ENCODE results near the gene BCAS1.

BCAS1 gene

DNA sequence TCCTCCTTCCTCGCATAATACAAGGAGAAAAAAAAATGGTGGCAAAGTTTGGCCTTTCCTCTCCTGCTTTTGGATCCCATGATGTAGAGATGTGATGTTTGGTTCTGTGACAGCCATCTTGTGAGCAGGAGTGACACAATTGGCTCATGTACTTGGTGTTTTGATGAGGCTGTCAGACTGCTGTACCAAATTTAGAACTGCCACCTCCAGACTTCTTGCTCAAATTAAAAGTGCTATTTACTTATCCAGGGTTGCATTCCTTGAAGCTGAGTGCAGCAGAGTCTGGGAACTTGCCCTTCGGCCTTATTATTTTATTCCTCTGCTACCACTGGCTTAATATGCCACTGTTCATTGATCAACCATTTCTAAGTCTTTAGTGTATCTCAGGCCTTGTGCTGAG, 21.9 kb downstream of the BCAS1 start:
- DNase-seq (ENCODE audit: low read depth) = no peak

GRCh38 chr20:54047720-54048119, 22.7 kb downstream of the BCAS1 start:
- no peak for DNase-seq (ENCODE audit: low read depth)

DNA sequence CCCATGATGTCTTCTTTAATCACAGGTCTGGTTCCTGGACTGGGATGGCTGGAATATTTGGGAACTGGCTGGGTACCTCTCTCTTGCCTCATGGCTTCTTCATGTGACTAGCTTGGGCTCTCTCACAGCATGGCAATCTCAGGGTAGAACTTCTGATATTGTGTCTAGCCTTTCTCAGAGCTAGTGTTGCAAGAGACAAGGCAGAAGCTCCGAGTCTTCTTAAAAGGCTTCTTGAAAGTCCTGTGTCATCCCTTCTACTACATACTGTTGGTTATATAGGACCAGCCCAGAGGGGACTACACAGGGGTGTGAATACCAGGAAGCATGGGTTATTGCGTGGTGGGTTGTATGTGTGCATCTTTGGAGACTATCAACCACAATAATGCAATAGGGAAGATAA, 23.3 kb downstream of the BCAS1 start:
- no peak for DNase-seq (ENCODE audit: low read depth)

DNA sequence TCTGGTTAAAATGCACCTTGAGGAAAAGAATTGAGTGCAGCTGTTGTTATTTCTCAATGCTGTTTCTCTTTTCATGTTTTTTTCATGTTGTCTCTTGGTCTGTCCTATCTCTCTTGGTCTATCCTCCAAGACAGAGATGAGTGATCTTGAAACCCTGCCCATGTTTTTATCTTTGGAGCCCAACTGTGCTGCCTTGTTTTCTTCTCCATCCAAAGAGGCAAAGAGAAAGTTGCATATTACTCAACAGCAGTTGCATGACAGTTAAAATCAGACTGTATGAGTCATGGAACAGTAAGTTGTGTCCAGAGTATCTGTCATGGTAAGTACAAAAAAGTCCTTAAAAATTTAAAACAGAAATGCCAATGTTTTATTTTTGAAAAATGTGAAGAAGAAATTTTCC, 26.2 kb downstream of the BCAS1 start:
- DNase-seq (ENCODE audit: low read depth) = no peak

GRCh38 chr20:54043076-54043967, 27.1 kb downstream of the BCAS1 start:
- no peak for DNase-seq (ENCODE audit: low read depth)

GRCh38 chr20:54042021-54042420, 28.4 kb downstream of the BCAS1 start:
- DNase-seq (ENCODE audit: low read depth) = no peak

GRCh38 chr20:54041336-54041735, 29.1 kb downstream of the BCAS1 start:
- no peak for DNase-seq (ENCODE audit: low read depth)

GRCh38 chr20:54040531-54040930, 29.9 kb downstream of the BCAS1 start:
- DNase-seq (ENCODE audit: low read depth) = no peak

GRCh38 chr20:54038961-54039360, 31.4 kb downstream of the BCAS1 start:
- no peak for DNase-seq (ENCODE audit: low read depth)

GRCh38 chr20:54037525-54037924, 32.9 kb downstream of the BCAS1 start:
- DNase-seq (ENCODE audit: low read depth) = no peak

GRCh38 chr20:54029643-54030042, 40.8 kb downstream of the BCAS1 start:
- DNase-seq (ENCODE audit: low read depth) = no peak

GRCh38 chr20:54029176-54029575, 41.2 kb downstream of the BCAS1 start:
- DNase-seq (ENCODE audit: low read depth) = no peak

DNA sequence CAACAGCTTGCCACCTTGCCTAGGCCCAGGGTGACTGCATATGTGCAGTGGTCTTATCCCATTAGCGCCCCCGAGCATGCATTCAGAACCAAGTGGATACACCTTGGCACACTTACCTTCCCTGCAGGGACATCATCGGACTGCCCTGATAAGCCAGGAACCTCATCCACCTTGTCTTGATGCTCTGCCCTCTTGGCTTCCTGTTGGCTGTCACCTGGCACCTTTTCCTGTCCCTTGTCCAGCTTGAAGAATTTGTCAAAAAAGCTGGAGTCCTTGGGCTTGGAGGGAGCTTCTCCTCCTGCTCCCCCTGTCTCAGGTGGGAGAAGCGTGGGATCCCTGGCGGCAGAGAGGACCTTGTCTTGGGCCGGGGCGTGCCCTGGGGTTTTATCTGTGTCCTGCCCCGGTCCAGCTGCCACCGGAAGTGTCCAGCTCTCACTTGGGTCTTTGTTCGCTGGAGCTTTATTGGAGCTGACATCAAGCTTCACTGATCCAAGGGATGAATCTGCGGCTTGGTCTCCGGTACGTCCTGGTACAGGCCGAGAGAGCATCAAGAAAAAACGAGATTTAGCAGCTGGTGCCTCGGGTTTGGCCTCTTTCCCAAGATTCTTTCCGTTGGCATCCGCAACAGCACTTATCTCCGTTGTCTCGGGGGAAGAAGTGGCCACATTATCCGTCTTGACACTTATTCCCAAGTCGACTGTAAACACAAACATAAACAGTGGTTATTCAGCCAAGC, 42.0 kb downstream of the BCAS1 start:
- no peak for DNase-seq (ENCODE audit: low read depth)

DNA sequence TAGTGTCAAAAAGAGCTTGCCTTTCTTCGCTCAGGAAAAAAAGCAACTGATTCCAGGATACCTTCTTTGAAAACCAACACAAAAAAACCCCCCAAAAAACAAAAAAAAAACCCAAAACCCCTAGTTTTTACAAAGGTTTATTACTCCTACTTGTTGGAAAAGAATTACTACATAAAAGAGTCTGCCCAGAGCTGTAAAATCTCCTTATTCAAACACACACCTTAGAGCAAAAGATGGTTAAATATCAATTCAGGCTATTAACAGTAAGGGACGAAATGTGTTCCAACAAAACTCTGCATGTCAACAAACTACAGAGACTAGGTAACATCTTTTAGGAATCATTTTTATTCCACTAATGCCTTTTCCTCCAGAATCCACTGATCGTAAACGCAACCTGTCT, 42.7 kb downstream of the BCAS1 start:
- DNase-seq (ENCODE audit: low read depth) = no peak

DNA sequence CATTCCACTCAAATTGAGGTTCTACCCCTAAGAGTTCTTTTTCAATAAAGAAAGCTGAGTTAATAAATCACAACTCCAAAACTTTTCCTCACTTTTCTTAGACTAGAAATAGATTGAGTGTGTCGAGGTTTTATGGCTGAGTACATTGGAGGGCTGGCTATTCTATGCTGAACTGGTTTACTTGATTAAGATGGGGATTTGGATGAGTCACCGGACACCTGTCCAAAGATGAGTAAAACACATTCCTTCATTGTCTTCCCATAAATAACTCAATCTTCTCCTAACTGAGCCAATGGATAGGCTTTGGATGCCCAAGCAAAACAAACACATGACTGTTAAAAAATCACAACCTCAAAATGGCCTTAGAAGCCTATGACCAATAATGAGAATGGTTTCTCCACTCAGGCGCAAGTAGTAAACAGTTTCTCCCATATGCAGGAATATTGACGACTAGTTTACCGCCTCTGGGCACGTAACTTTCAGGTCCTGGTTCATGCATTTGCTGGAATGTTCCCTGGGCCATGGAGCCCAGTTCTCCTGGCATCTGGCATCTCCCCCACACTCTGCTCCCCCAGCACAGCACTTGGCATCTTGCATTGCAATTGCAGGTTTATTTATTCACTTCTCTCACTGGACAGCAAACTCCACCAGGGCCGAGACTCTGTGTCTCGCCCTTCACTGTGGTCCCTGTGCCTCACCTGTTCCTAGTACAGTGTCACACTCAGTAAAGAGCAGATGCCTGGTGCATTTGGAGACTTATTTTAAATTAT, 43.9 kb downstream of the BCAS1 start:
- DNase-seq (ENCODE audit: low read depth) = no peak

GRCh38 chr20:54025251-54025771, 45.1 kb downstream of the BCAS1 start:
- no peak for DNase-seq (ENCODE audit: low read depth)

DNA sequence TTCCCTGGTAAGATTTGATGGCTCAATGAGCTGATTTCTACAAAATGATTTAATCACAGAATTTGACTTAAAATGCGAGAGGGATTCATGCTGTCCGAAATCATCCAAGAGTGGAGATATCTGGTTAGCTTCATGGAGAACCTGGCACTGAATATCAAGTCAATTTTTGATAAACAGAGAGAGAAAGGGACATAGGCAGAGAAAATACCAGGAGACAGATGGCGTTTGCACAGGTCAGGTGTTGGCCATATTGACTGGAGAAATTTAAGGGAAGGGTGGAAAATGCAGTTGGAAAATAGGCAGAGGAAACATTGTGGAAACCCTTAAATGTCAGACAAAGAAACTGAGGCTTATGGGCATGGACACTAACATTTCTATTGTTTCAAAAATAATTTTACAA, 47.0 kb downstream of the BCAS1 start:
- DNase-seq (ENCODE audit: low read depth) = no peak

- no peak for DNase-seq (ENCODE audit: low read depth)
These were observed 48.8 kb downstream of the BCAS1 start for GRCh38 chr20:54021446-54022235.

- DNase-seq (ENCODE audit: low read depth) = no peak
These were observed 49.5 kb downstream of the BCAS1 start for GRCh38 chr20:54020868-54021267.

DNA sequence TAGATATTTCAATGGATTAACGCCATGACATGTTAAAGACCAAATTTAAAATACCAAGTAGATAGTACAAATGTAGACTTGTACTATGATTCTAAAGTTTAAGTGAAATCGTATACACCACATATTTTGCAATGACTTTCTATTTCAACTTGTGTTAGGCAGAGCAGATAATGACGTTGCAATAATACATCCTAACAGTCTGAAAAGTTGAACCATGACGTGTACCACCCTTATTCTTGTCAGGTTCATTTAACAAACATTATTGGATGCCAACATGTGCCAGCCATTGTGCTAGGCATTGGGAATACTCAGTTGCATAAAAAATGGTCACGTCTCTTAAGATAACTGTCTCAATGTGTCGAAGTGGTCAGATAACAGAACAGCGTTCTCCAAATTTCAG, 50.0 kb downstream of the BCAS1 start:
- no peak for DNase-seq (ENCODE audit: low read depth)

DNA sequence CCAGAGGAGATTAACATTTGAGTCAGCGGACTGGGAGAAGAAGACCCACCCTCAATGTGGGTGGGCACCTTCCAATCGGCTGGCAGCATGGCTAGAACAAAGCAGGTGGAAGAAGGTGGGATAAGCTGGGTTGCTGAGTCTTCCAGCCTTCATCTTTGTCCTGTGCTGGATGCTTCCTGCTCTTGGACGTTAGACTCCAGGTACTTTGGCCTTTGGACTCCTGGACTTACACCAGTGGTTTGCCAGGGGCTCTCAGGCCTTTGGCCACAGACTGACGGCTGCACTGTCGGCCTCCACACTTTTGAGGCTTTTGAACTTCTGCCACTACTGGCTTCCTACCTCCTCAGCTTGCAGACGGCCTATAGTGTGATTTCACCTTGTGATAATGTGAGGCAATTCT, 50.8 kb downstream of the BCAS1 start:
- no peak for DNase-seq (ENCODE audit: low read depth)

DNA sequence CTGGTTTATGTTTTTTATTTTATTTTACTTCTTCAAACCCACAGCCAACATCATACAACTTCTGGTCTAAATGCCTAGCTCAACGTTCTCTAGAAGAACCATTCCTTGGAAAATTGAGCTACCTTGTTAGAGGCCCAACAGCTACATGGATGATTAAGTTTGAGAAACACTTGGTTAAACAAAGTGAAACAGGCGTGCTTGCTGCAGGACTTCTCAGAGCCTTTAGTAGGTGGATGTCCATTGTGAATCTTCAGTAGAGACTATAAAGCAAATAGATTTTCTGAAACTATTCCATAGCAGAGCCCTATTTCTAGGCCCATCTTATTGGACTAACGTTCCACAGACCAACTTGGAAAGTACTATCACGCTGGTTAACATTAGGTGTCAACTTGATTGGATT, 51.3 kb downstream of the BCAS1 start:
- DNase-seq (ENCODE audit: low read depth) = no peak
